ENCODE measurements around the gene BSND. TPM values are rescaled to one million over a fixed set of nuclear protein-coding genes. Genes with fewer than 3 reads are reported as not detected.

The BSND gene
- total and polyA plus RNA-seq, 9 of the 15 experiments (the other 6 are each of a cell fraction or from before 2014, with no cell fraction given), result not detected

DNA sequence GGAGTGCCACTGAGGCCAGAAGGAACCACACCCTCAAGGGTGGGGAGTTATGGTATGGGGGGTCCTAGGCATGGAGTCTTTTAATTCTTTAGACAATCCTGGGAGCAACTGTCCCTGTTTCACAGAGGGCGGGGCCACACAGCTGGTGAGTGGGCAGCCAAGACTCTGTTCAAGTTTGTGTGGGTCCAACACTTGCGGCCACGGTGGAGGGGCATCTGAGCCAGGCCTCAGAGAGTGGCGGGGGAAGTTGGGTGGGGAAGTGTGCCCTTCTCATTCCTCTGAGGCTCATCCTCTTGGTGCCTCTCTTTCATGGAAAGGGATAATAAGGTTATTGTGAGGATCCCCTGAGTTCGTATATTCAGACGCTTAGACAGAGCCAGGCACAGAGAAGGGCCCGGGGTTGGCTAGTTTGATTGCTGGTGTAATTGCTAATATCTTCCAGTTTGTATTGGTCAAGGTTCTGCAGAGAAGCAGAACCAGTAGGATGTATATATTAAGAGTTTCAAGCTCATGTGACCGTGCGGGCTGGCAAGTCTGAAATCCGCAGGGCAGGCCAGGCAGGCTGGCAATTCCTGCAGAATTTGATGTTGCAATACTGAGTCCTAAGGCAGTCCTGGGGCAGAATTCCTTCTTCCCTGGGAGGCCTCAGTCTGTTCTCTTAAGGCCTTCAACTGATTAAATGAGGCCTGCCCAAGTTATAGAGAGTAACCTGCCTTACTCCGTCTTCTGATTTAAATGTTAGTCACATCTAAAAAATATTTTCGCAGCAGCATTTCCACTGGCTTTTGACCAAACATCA is 56.5 kb downstream of the BSND start:
- no peaks in the 10 kb centered on the region for H3K9me1 ChIP-seq (ENCODE audit: control insufficient read depth, insufficient read depth, low read length)
- ATAC-seq, result no peak
- in situ Hi-C loops (cut with MboI) (no loop called here), intact Hi-C loops (cut with micrococcal nuclease) (no loop called here)
- ChIA-PET POLR2A (interaction anchor here (0.6 to 2.0 kb wide), 7 partner anchors 9 to 177 kb away, joined by 3 to 9 read pairs (median 3); no protein-coding TSS in a partner anchor), CTCF (ENCODE audit: low intra/inter-chr PET ratio) (no interaction called here)
- no peak for DNase-seq (ENCODE audit: extremely low read depth in 1 of 4, low spot score in 3 of 4)
- no peak overlapping the region for H3K27ac ChIP-seq (ENCODE audit: extremely low read depth, low read depth, low read length)
- whole genome bisulfite sequencing (ENCODE audit: insufficient coverage, low coverage, missing lambda C conversion rate), result 85% methylated on average over 12 of the region's 12 CpGs
- no peaks in the 10 kb centered on the region for H4K20me1 ChIP-seq (replicated peaks; ENCODE audit: control insufficient read depth, insufficient read depth, low read length)
- BruUV-seq (replicated peaks), result no TSS peak
- no peak for TF ChIP-seq TEAD4 (IDR thresholded peaks at IDR 0.05; ENCODE audit: low read length)
- no peak for TF ChIP-seq TEAD4 (CRISPR knock-in tag; IDR thresholded peaks at IDR 0.05; ENCODE audit: borderline replicate concordance)
- TF ChIP-seq ZNF695 (CRISPR knock-in tag; IDR thresholded peaks at IDR 0.05), result no peak
- no peak for TF ChIP-seq ZBTB17 (CRISPR knock-in tag; IDR thresholded peaks at IDR 0.05)
- no peak for TF ChIP-seq BDP1 (IDR thresholded peaks at IDR 0.05; ENCODE audit: insufficient read depth, insufficient read length)
- TF ChIP-seq ZNF121 (CRISPR knock-in tag; conservative IDR thresholded peaks at IDR 0.05), result no peak
- no peak for TF ChIP-seq ZNF347 (CRISPR knock-in tag; IDR thresholded peaks at IDR 0.05; ENCODE audit: low read depth)
- no peak for TF ChIP-seq ZC3H11A (IDR thresholded peaks at IDR 0.05; ENCODE audit: low read depth, low read length)
- no peak for TF ChIP-seq MTA2 (IDR thresholded peaks at IDR 0.05; ENCODE audit: low read depth)
- no peak for TF ChIP-seq HDAC6 (IDR thresholded peaks at IDR 0.05; ENCODE audit: low read depth, low read length)
- no peak for TF ChIP-seq BRD4 (IDR thresholded peaks at IDR 0.05)
- TF ChIP-seq PHF20 (IDR thresholded peaks at IDR 0.05; ENCODE audit: partially characterized antibody), result no peak
- no peak for TF ChIP-seq YBX1 (IDR thresholded peaks at IDR 0.05)
- TF ChIP-seq CTBP1 (IDR thresholded peaks at IDR 0.05; ENCODE audit: borderline replicate concordance), result no peak
- TF ChIP-seq ETS2 (tag; IDR thresholded peaks at IDR 0.05; ENCODE audit: borderline replicate concordance, poor library complexity, severe bottlenecking), result no peak
- TF ChIP-seq TGIF2 (CRISPR knock-in tag; IDR thresholded peaks at IDR 0.05), result no peak
- TF ChIP-seq, protein P1, sequence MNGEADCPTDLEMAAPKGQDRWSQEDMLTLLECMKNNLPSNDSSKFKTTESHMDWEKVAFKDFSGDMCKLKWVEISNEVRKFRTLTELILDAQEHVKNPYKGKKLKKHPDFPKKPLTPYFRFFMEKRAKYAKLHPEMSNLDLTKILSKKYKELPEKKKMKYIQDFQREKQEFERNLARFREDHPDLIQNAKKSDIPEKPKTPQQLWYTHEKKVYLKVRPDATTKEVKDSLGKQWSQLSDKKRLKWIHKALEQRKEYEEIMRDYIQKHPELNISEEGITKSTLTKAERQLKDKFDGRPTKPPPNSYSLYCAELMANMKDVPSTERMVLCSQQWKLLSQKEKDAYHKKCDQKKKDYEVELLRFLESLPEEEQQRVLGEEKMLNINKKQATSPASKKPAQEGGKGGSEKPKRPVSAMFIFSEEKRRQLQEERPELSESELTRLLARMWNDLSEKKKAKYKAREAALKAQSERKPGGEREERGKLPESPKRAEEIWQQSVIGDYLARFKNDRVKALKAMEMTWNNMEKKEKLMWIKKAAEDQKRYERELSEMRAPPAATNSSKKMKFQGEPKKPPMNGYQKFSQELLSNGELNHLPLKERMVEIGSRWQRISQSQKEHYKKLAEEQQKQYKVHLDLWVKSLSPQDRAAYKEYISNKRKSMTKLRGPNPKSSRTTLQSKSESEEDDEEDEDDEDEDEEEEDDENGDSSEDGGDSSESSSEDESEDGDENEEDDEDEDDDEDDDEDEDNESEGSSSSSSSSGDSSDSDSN (IDR thresholded peaks at IDR 0.05; ENCODE audit: borderline replicate concordance in 1 of 2, low read depth in 2 of 2, low read length in 2 of 2), result no peak
- no peak for TF ChIP-seq RBM14 (IDR thresholded peaks at IDR 0.05; ENCODE audit: borderline replicate concordance, insufficient read depth, low read depth, low read length)
- TF ChIP-seq HDGF (IDR thresholded peaks at IDR 0.05), result no peak
- no peak for TF ChIP-seq ARHGAP35 (IDR thresholded peaks at IDR 0.05; ENCODE audit: partially characterized antibody)
- TF ChIP-seq MAFF (IDR thresholded peaks at IDR 0.05; ENCODE audit: low read length), result no peak
- peaks cover 94% of the 10 kb centered on the region; the same call in 2 of the 3 replicates for H3K36me3 ChIP-seq (ENCODE audit: control insufficient read depth, insufficient read depth, low read length)
- no peak overlapping the region for H3K9ac ChIP-seq (ENCODE audit: insufficient read depth in 1 of 2, low read depth in 2 of 2, low read length in 2 of 2)
- no peak overlapping the region for H3K4me2 ChIP-seq (ENCODE audit: insufficient read depth, low read length)
- peaks cover 2% of the 10 kb centered on the region; the same call in 2 of the 3 replicates for H3K79me2 ChIP-seq (ENCODE audit: control insufficient read depth, insufficient read depth, low read length)
- no peaks in the 10 kb centered on the region for H3K9me3 ChIP-seq (replicated peaks; ENCODE audit: control insufficient read depth, insufficient read depth, low read depth, low read length)
- H3K4me1 ChIP-seq (replicated peaks in 1 of 2; ENCODE audit: control insufficient read depth in 2 of 2, insufficient read depth in 2 of 2, low read length in 2 of 2), result no peaks in the 10 kb centered on the region; a peak in 2 of 5 replicates
- no peak for FAIRE-seq
- no peaks in the 10 kb centered on the region for H3K27me3 ChIP-seq (ENCODE audit: control insufficient read depth in 2 of 2, insufficient read depth in 2 of 2, low read length in 2 of 2)
- H2AFZ ChIP-seq (ENCODE audit: low read depth, low read length), result no peak overlapping the region
- no peak overlapping the region for H3K4me3 ChIP-seq
